Liver (tissue), 9 donors: Measurements from ENCODE around the gene TRAPPC3L. TPM values are rescaled to one million over a fixed set of nuclear protein-coding genes. Genes with fewer than 3 reads are reported as not detected.

Experiments
- DNase-seq: peaks from one replicate; pipeline ENCODE4 v3.0.0-alpha.2; 2017; ENCODE audit warnings: low spot score
- H3K27ac ChIP-seq, 2 donors: one replicate each; pipeline ENCODE4 v1.7.0; 2013; ENCODE audit warnings: inconsistent platforms in 2 of 2, low read length in 2 of 2, control low read depth in 1 of 2, low read depth in 1 of 2, mild to moderate bottlenecking in 1 of 2
- H3K27me3 ChIP-seq, 4 donors: one replicate each; pipeline versions ENCODE4 v1.6.1 to v1.7.0; 2013; ENCODE audit warnings: low read length in 3 of 4, inconsistent platforms in 1 of 4, mild to moderate bottlenecking in 1 of 4, moderate library complexity in 1 of 4; ENCODE audit not compliant: control insufficient read depth in 4 of 4, insufficient read depth in 4 of 4
- H3K36me3 ChIP-seq, 4 donors: one replicate each; pipeline versions ENCODE4 v1.6.1 to v1.7.0; 2013; ENCODE audit warnings: low read length in 3 of 4, mild to moderate bottlenecking in 3 of 4, low read depth in 1 of 4, moderate library complexity in 1 of 4; ENCODE audit not compliant: control insufficient read depth in 4 of 4, insufficient read depth in 3 of 4
- H3K4me1 ChIP-seq, 4 donors: one replicate each; pipeline versions ENCODE4 v1.6.1 to v1.7.0; 2013; ENCODE audit warnings: low read length in 3 of 4, mild to moderate bottlenecking in 3 of 4, moderate library complexity in 1 of 4; ENCODE audit not compliant: control insufficient read depth in 4 of 4, insufficient read depth in 4 of 4
- H3K4me3 ChIP-seq, 3 donors: one replicate each; pipeline versions ENCODE4 v1.6.1 to v1.7.0; 2013; ENCODE audit warnings: low read length in 3 of 3, control low read depth in 1 of 3, low read depth in 1 of 3, mild to moderate bottlenecking in 1 of 3
- H3K9ac ChIP-seq, 2 donors: one replicate each; pipeline ENCODE4 v1.7.0; 2013; ENCODE audit warnings: low read length in 2 of 2, mild to moderate bottlenecking in 2 of 2, moderate library complexity in 2 of 2, control low read depth in 1 of 2, low read depth in 1 of 2
- H3K9me3 ChIP-seq, 4 donors: one replicate each; pipeline versions ENCODE4 v1.6.1 to v1.7.0; 2013; ENCODE audit warnings: low read length in 3 of 4; ENCODE audit not compliant: control insufficient read depth in 4 of 4
- ATF3 ChIP-seq: IDR thresholded peaks from 2 replicates; pipeline ENCODE4 v1.6.1; 2016; ENCODE audit warnings: antibody characterized with exemption
- CTCF ChIP-seq: fragments of 150-350 bp; IDR thresholded peaks from 2 replicates; pipeline ENCODE4 v1.5.1; 2017; ENCODE audit warnings: improper control_type of control experiment, low read depth, low read length; ENCODE audit not compliant: missing input control
- EGR1 ChIP-seq, 2 donors: IDR thresholded peaks; 2 replicates each; pipeline ENCODE4 v1.6.1; 2016 to 2018; ENCODE audit warnings: antibody characterized with exemption in 2 of 2, low read depth in 2 of 2
- FOXA1 ChIP-seq: IDR thresholded peaks from 2 replicates; pipeline ENCODE4 v1.6.1; 2016; ENCODE audit warnings: antibody characterized with exemption
- FOXA2 ChIP-seq: IDR thresholded peaks from 2 replicates; pipeline ENCODE4 v1.6.1; 2016; ENCODE audit warnings: antibody characterized with exemption
- GABPA ChIP-seq, 2 donors: IDR thresholded peaks in 1 of 2; conservative IDR thresholded peaks in 1 of 2; 2 replicates each; pipeline ENCODE4 v1.6.1; 2016; ENCODE audit warnings: antibody characterized with exemption in 2 of 2, mild to moderate bottlenecking in 1 of 2, moderate library complexity in 1 of 2
- HNF4A ChIP-seq, 2 donors: conservative IDR thresholded peaks; 2 replicates each; pipeline ENCODE4 v1.6.1; 2016; ENCODE audit warnings: antibody characterized with exemption in 2 of 2, mild to moderate bottlenecking in 2 of 2
- HNF4G ChIP-seq: IDR thresholded peaks from 2 replicates; pipeline ENCODE4 v1.6.1; 2016; ENCODE audit warnings: antibody characterized with exemption
- JUND ChIP-seq, 2 donors: IDR thresholded peaks; 2 replicates each; pipeline ENCODE4 v1.6.1; 2016; ENCODE audit warnings: antibody characterized with exemption in 2 of 2
- MAX ChIP-seq: IDR thresholded peaks from 2 replicates; pipeline ENCODE4 v1.6.1; 2016; ENCODE audit warnings: antibody characterized with exemption
- NR2F2 ChIP-seq: IDR thresholded peaks from 2 replicates; pipeline ENCODE4 v1.6.1; 2016; ENCODE audit warnings: antibody characterized with exemption
- RAD21 ChIP-seq, 2 donors: IDR thresholded peaks; 2 replicates each; pipeline ENCODE4 v1.6.1; 2016; ENCODE audit warnings: antibody characterized with exemption in 2 of 2, mild to moderate bottlenecking in 2 of 2
- REST ChIP-seq: IDR thresholded peaks from 2 replicates; pipeline ENCODE4 v1.6.1; 2016; ENCODE audit warnings: antibody characterized with exemption, mild to moderate bottlenecking
- RXRA ChIP-seq, 2 donors: IDR thresholded peaks; 2 replicates each; pipeline ENCODE4 v1.6.1; 2017 to 2018; ENCODE audit warnings: antibody characterized with exemption in 2 of 2, mild to moderate bottlenecking in 1 of 2
- SP1 ChIP-seq: IDR thresholded peaks from 2 replicates; pipeline ENCODE4 v1.6.1; 2018; ENCODE audit warnings: antibody characterized with exemption, mild to moderate bottlenecking
- TAF1 ChIP-seq: conservative IDR thresholded peaks from 2 replicates; pipeline ENCODE4 v1.6.1; 2016; ENCODE audit warnings: antibody characterized with exemption, mild to moderate bottlenecking
- YY1 ChIP-seq: IDR thresholded peaks from 2 replicates; pipeline ENCODE4 v1.6.1; 2016; ENCODE audit warnings: antibody characterized with exemption, mild to moderate bottlenecking
- ZBTB33 ChIP-seq: IDR thresholded peaks from 2 replicates; pipeline ENCODE4 v1.6.1; 2016; ENCODE audit warnings: antibody characterized with exemption
- WGBS: extraction: QIAGEN DNeasy Blood & Tissue Kit; methylation state at CpG from one replicate; pipeline ENCODE4 v1.1.7; 2013; 5-methylcytosine and 5-hydroxymethylcytosine counted together
- polyA plus RNA-seq, 2 donors: library from polyadenylated mRNA; stranded (reverse) in 1 of 2; unstranded in 1 of 2; fragments of 200-250 nt in 1 of 2; fragments of >200 nt in 1 of 2; fragmentation: Nextera tagmentation in 1 of 2; extraction: Ambion mirVana in 1 of 2; gene quantifications; one replicate each; pipeline versions ENCODE4 v1.2.1 to v1.2.3, GENCODE V29; 2013 to 2015
- total RNA-seq, 2 donors: library from RNA; depleted of rRNA; stranded (reverse); fragments of >200 nt; gene quantifications; one replicate each; pipeline ENCODE4 v1.2.3, GENCODE V29; 2014
- donor health status: healthy.
- donor health status: healthy.
- donor health status: healthy.
- donor health status: healthy.
- donor health status: healthy.

Gene TRAPPC3L
- total and polyA plus RNA-seq, 4 donors = 0.08 to 0.21 (median 0.16) TPM

- peak overlapping the region; percentile 72 to 99 (median 96) for H3K4me3 ChIP-seq
- DNase-seq = no peak
- H3K9ac ChIP-seq = peak overlapping the region; percentile 96 to 98
- peaks cover 0 to 2% (median under 1%) of the 10 kb centered on the region in 4 donors for H3K36me3 ChIP-seq
- H3K27me3 ChIP-seq = no peaks in the 10 kb centered on the region
- H3K27ac ChIP-seq = peak overlapping the region; percentile 83 to 87
- H3K9me3 ChIP-seq = no peaks in the 10 kb centered on the region
- TF ChIP-seq YY1 = no peak
- TF ChIP-seq ATF3 = no peak
- no peak for TF ChIP-seq FOXA1
- WGBS = 0% methylated on average over 12 of the region's 12 CpGs
- H3K4me1 ChIP-seq = peaks cover 0 to 19% (median 16%) of the 10 kb centered on the region in 4 donors
These were observed 26.2 kb upstream of the TRAPPC3L start for GRCh38 chr6:116571683-116572000.

- peaks cover 0 to 2% (median under 1%) of the 10 kb centered on the region in 4 donors for H3K36me3 ChIP-seq
- peak within 1 kb of the TSS; percentile 83 to 87 for H3K27ac ChIP-seq
- no peaks in the 10 kb centered on the region for H3K9me3 ChIP-seq
- H3K4me1 ChIP-seq = peaks cover 0 to 19% (median 15%) of the 10 kb centered on the region in 4 donors
- H3K4me3 ChIP-seq = peak within 1 kb of the TSS; percentile 81 to 99 (median 96)
- peaks cover 0 to 3% (median 0%) of the 10 kb centered on the region in 4 donors for H3K27me3 ChIP-seq
- under 1% methylated on average over 62 of the region's 62 CpGs for WGBS
- TF ChIP-seq FOXA2 = peak; percentile 39
- peak in 1 of 2 donors; percentile 27 for TF ChIP-seq RAD21 (IDR thresholded peaks at IDR 0.05)
- TF ChIP-seq YY1 = peak; percentile 84
- TF ChIP-seq REST = peak; percentile 78
- TF ChIP-seq MAX = peak; percentile 84
- peak; percentile 82 for TF ChIP-seq ZBTB33
- peak; percentile 41 to 65 for TF ChIP-seq RXRA (IDR thresholded peaks at IDR 0.05)
- no peak for TF ChIP-seq HNF4G
- peak; percentile 50 for TF ChIP-seq FOXA1
- TF ChIP-seq ATF3 = no peak
- TF ChIP-seq SP1 = peak; percentile 95
- peak in 1 of 2 donors; percentile 31 for TF ChIP-seq JUND (IDR thresholded peaks at IDR 0.05)
- peak in 1 of 2 donors; percentile 56 for TF ChIP-seq EGR1 (IDR thresholded peaks at IDR 0.05; ENCODE audit: low read depth in 2 of 2)
- peak in 1 of 2 donors; percentile 52 for TF ChIP-seq GABPA (IDR thresholded peaks at IDR 0.05 in 1 of 2, conservative IDR thresholded peaks at IDR 0.05 in 1 of 2)
- peak; percentile 15 to 34 for TF ChIP-seq HNF4A (conservative IDR thresholded peaks at IDR 0.05)
- no peak for TF ChIP-seq CTCF
- TF ChIP-seq NR2F2 = peak; percentile 20
- peak; percentile 86 for TF ChIP-seq TAF1
- peak; percentile 95 for DNase-seq
- peak within 1 kb of the TSS; percentile 96 to 98 for H3K9ac ChIP-seq
These were observed 25.6 kb upstream of the TRAPPC3L start, which contains the start of gene RWDD1 for GRCh38 chr6:116570856-116571682. RWDD1 (plus strand) TSS chr6:116571504; CDS start chr6:116571583, 79 bp downstream.
